Erythroblast (primary cell): ENCODE results near the gene UNC45A.

Experiments used
- GATA1 ChIP-seq: IDR thresholded peaks from 2 replicates; pipeline ENCODE4 v1.6.1; 2011; ENCODE audit warnings: low read depth, mild to moderate bottlenecking, control low read depth, low read length, moderate library complexity
- POLR2A ChIP-seq: IDR thresholded peaks from 2 replicates; pipeline ENCODE4 v1.6.1; 2011; ENCODE audit warnings: mild to moderate bottlenecking, low read length

DNA sequence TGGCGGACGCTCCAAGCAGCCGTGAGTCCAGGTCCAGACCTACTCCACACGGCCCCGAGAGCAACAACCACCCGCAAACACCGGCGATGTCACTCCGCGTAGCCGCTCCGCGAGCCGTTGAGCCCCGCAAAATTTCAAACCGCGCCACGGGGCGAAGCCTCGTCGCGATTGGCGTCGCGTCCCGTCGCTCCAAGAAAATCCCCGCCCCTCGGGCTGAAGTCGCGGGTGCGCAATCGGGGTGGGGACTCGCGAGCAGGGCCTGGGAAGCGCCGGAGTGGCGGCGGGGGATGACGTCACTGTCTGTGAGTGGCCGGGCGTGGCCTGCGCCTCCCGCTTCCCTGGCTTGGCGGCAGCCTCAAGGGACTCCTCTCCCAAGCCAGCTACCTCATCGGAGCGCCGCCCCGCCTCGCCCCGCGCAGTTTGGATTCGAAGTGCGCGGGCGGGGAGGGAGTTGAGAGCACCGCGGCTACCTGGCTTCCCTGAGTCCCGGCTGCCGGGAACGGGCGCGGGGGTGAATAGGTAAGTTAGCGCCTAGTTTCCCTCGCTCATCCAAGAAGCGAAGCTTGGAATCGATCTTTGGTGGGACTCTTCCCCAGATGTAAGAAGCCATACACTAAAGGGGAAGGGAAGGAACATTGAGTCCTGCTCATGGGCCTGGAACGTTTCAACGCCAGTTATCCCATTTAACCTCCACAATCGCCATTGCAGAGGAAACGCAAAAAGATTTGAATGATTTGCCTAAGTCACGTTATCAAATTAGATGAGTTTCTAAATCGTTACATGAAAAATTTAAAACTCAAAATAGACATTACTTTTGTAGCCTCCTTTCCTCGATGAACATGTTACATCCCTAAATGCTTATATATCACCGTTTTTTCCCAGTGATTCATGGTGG is 59.6 kb downstream of the UNC45A start, which contains the start of gene PRC1:
- peak; percentile 95 for TF ChIP-seq POLR2A
- TF ChIP-seq GATA1: no peak
